ENCODE measurements around the gene NXPH4.

Gene NXPH4

DNA sequence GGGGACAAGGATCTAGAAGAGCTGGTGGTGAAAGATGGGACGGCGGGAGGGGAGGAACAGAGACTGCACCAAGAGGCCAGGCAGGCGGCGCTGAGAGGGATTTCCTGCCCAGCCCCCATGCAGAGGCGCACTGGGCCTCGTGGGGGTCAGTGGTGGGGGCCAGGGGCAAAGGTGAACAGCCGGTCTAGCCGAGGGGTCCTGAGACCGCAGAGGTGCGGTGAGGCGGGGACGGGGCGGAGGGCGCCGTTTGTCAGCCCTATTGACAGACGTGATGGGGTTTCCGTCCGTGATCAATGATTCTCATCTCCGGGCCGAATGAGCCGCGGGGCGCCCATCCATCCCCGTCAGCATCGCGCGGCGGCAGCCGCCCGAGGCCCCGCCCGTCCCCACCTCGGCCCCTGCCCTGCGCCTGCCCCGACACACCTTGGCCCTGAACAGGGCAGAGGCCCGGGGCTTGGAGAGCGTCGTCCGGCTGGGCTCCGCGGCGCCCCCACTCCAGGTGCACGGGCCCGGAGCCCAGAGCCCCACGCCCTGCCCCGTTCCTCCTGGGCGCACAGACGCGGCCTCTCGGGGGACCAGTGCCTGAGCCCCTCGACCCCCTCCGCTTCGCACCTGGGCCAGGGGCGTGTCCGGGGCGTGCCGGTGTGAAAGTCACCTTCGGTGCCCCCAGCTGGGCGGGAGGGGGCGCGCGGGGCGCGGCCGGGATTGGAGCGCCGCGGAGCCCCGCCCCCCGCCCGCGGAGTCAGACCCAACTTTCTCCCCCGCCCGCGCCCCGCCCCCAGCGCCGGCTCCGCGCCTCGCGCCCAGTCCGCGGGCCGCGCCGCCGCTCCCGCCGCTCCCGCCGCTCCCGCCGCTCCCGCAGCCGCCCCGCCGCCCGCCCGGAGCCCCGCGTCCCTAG is at the start of gene NXPH4:
NXPH4 (plus strand) TSS at position 781 of the 898 bp plus-strand sequence. CDS start 176 bp downstream, outside the sequence.
- DNase-seq (ENCODE audit: low read depth): no peak

- DNase-seq (ENCODE audit: low read depth): peak; percentile 63
Measured at GRCh38 chr12:57166971-57167371, 49.6 kb upstream of the NXPH4 start.

DNA sequence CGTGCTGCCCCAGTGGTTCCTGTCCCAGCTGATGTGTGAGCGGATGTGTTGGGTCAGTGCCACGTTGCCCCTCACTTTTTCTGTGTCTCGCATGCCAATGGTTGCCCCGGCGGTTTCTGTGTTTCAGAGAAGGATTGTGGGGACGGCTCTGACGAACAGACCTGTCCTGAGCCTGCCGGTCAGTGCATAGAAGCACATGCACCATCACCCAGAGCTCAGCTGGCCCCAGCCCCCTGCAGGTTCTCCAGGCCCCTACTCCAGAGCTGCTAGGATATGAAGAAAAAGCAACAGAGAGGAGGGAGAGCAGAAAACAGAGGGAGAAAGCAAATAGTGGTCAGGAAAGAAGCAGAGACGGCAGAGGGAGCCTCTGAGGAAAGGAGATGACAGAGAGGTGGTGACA is 48.5 kb upstream of the NXPH4 start:
- no peak for DNase-seq (ENCODE audit: low read depth)

DNA sequence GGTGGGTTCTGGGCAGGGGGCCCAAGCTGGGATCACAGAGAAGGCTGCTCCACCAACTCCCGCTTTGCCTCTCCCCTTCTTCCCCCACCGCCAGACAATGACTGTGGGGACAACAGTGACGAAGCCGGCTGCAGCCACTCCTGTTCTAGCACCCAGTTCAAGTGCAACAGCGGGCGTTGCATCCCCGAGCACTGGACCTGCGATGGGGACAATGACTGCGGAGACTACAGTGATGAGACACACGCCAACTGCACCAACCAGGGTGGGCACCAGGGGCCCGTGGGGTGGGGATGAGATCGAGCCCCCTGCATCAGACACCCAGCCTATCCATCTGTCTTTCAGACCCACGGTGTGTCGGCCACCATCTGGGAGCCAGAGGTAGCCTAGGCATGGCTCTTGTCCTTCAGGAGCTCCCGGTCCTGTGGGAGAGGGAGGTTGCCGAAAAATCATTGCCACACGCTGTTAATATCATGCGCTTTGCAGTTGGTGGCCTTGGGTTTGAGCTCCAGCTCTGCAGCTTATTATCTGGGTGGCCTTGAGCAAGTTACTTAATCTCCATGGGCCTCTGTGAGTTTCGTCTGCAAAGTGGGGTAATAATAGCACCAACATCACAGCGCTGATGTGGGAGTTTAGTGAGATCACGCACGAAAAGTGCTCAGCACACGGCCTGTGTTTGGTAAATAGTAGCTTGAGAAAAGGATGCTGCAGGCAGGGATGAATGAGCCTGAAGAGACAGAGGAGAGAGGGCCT is 47.4 kb upstream of the NXPH4 start:
- DNase-seq (ENCODE audit: low read depth): no peak

GRCh38 chr12:57169969-57170368 is 46.6 kb upstream of the NXPH4 start:
- no peak for DNase-seq (ENCODE audit: low read depth)

GRCh38 chr12:57170408-57170807 is 46.2 kb upstream of the NXPH4 start:
- no peak for DNase-seq (ENCODE audit: low read depth)

- no peak for DNase-seq (ENCODE audit: low read depth)
Measured at GRCh38 chr12:57170927-57171326, 45.7 kb upstream of the NXPH4 start.

DNA sequence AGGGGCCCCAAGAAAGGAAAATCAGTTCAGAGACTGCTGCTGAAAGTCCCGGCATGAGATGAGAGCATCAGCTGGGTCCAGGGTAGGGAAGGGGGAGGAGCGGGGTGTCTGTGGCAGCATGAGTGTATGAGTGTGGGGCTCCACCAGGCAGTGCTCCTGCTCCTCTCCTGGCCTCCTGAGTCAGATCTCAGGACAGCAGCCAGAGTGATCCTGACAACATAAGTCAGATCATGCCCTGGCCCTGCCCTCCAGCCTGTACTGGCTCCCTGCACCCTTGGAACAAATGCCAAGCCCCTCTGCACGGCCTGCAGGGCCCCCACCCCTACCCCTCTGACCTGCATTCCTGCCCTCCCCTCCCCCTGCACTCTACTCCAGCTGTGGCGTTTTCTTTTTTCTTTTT is 44.9 kb upstream of the NXPH4 start:
- DNase-seq (ENCODE audit: low read depth): peak; percentile 82

- no peak for DNase-seq (ENCODE audit: low read depth)
Measured at GRCh38 chr12:57173089-57173488, 43.5 kb upstream of the NXPH4 start.

DNA sequence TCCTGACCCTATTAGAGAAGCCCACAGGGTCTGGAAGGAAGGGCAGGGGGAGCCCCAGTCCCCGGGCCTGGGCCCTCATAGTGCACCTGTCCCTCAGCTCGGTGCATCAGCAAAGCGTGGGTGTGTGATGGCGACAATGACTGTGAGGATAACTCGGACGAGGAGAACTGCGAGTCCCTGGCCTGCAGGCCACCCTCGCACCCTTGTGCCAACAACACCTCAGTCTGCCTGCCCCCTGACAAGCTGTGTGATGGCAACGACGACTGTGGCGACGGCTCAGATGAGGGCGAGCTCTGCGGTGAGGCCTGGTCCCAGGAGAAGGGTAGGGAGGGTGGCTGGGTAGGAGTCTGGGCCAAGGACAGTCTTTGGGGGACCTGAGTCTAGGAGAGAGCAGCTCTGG is 42.9 kb upstream of the NXPH4 start:
- no peak for DNase-seq (ENCODE audit: low read depth)

GRCh38 chr12:57175428-57176138 is 41.0 kb upstream of the NXPH4 start:
- DNase-seq (ENCODE audit: low read depth): peak; percentile 48

GRCh38 chr12:57176139-57176477 is 40.5 kb upstream of the NXPH4 start:
- no peak for DNase-seq (ENCODE audit: low read depth)

DNA sequence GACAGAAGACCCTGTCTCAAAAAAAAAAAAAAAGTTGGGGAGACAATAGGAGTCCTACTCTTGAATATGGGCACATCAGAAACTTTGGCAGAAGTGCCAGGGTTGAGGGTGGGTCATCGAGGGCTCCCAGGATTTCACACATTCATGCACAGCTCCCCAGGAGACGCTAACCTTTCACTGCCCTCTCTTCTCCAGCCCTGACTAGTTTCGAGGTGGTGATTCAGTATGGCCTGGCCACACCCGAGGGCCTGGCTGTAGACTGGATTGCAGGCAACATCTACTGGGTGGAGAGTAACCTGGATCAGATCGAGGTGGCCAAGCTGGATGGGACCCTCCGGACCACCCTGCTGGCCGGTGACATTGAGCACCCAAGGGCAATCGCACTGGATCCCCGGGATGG is 39.7 kb upstream of the NXPH4 start:
- peak; percentile 54 for DNase-seq (ENCODE audit: low read depth)

DNA sequence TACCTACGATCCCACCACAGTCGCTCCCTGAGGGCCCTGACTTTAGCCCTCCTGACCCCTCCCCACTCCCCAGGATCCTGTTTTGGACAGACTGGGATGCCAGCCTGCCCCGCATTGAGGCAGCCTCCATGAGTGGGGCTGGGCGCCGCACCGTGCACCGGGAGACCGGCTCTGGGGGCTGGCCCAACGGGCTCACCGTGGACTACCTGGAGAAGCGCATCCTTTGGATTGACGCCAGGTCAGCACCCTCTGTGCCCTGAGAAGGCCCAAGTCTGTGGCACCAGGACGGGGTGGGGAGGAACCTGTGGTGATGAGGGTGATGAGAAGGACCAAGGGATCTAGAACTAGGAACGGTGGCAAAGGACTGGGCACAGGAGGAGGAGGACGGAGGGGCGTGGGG is 39.2 kb upstream of the NXPH4 start:
- DNase-seq (ENCODE audit: low read depth): no peak

GRCh38 chr12:57178213-57178612 is 38.4 kb upstream of the NXPH4 start:
- no peak for DNase-seq (ENCODE audit: low read depth)

DNA sequence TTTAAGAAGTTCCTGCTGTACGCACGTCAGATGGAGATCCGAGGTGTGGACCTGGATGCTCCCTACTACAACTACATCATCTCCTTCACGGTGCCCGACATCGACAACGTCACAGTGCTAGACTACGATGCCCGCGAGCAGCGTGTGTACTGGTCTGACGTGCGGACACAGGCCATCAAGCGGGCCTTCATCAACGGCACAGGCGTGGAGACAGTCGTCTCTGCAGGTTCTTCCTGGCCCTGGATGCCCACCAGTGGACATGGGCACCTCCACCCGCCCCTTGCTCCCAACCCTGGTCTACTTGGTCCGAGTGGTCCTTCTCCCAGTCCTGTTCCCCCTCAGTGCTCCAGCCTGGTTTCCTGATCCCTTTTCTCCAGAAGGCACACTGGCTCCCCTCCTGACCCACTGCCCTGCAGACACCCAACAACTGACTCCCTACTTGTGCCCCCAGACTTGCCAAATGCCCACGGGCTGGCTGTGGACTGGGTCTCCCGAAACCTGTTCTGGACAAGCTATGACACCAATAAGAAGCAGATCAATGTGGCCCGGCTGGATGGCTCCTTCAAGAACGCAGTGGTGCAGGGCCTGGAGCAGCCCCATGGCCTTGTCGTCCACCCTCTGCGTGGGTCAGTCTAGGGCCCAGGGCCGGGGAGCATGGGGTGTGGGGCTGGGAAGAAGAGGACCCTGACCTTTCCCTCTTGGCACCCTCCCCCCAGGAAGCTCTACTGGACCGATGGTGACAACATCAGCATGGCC is 37.1 kb upstream of the NXPH4 start:
- no peak for DNase-seq (ENCODE audit: low read depth)

DNA sequence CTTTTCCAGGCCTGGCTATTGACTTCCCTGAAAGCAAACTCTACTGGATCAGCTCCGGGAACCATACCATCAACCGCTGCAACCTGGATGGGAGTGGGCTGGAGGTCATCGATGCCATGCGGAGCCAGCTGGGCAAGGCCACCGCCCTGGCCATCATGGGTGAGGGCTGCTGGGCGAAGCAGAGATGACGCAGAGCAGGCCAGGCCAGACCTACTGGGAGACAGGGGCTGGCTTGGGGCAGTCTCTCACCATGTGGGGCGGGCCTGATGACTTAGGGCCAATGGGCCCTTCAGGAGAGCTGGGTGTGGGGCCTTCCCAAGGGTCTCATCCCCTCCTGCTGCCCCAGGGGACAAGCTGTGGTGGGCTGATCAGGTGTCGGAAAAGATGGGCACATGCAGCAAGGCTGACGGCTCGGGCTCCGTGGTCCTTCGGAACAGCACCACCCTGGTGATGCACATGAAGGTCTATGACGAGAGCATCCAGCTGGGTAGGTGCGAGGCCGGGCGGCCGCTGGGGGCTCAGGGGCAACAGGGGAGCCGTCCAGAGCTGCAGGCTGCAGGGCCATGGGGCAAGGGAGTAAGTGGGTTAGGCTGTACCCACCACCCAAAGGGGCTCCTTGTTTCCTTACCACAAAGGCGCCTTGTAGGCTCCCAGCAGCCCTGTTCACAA is 36.1 kb upstream of the NXPH4 start:
- DNase-seq (ENCODE audit: low read depth): no peak

- DNase-seq (ENCODE audit: low read depth): no peak
Measured at GRCh38 chr12:57181072-57181471, 35.5 kb upstream of the NXPH4 start.

GRCh38 chr12:57181561-57182155 is 34.9 kb upstream of the NXPH4 start:
- DNase-seq (ENCODE audit: low read depth): no peak

DNA sequence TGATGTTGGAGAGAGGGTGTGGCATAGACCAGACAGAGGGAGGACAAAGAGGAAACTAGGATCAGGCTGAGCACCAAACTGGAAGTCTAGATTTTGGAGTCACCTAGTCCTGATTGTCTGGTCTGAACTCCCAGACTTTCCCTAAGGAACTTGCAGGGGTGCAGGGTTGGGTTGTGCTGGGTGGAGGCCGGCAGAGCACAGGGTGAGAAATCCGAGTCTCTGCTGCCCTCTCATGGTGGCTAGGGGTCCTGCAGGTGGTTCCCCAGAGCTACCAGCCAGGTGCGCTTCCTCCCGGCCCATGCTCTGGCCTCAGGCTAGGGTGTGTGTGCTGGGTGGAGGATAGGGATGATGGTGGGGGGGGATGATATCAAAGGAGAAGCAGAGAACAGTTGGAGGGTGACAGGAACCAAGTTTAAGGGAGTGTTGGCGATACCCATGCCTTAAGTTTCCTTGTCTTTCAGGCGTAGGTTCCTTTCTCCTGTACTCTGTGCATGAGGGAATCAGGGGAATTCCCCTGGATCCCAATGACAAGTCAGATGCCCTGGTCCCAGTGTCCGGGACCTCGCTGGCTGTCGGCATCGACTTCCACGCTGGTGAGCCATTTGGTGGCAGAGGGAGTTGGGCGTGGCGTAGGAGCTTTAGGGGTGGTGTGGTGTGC is 33.5 kb upstream of the NXPH4 start:
- no peak for DNase-seq (ENCODE audit: low read depth)
